HG02884 (cell line): ENCODE data around the gene HEATR5A.
A peak's percentile ranks its signal among the peaks of the same experiment; 100 is the strongest.

Experiments
- ATAC-seq: cut with Tn5 transposase; IDR thresholded peaks from one replicate; pipeline ENCODE4 v1.9.1; 2021; ENCODE audit warnings: mild to moderate bottlenecking, moderate library complexity; ENCODE audit not compliant: unreplicated experiment

HEATR5A gene

DNA sequence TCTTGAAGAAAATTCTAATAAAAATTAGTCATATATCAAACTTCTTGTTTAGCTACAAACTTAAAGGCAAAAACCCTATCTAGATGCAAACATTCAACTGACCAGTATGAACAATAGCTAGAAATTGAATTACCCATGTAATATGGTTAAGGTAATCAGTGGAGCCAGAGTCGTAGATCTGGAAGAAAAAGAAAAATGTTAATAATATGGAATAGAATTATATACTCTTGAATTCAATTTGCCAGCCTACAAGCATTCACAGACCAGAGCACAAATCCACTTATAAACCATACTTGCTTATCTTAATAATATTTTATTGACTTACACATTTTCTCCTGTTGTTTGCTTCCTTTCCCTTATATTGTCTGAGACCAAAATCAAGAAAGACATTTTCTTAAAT lies 7.7 kb upstream of the HEATR5A start:
- no peak for ATAC-seq

GRCh38 chr14:31426663-31427062 lies 6.3 kb upstream of the HEATR5A start:
- no peak for ATAC-seq

DNA sequence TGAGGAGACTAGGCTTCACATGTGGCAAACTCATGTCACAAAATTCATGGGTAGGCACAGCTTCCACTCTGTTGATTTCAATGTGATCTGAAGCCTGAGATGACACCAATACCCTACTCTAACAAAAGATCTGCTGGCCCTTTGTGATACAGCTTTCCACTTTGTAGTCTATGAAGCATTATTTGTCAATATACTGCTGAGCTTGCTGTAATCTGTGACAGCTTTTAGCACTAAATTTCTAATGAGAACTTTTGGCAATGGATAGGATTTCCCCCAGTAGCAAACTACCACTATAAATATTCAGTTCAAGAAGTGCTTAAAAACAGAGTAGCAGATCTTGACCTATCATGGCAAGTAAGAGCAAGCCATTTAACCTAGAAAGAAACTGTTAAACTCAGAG lies 5.6 kb upstream of the HEATR5A start:
- ATAC-seq: no peak

- ATAC-seq: no peak
Measured at GRCh38 chr14:31421200-31421599, 850 bp upstream of the HEATR5A start.

DNA sequence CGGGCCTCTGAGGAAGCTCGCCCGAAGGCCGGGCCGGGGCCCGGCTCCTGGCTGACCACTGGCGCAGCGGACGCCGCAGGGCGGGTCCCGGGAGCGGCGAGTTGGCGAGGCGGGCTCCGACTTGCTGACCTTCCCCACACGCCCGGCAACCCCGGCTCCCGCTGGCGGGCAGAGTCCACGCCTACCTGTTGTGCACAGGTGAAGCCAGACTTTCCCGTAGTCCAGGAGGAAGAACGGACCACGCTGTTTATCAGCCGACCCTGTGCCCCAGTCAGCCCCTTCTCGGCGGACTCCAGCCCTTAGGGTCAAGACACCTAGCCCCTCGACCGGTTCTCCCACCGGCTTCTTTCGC lies 407 bp downstream of the HEATR5A start:
- peak; percentile 22 for ATAC-seq

- ATAC-seq: no peak
Measured at GRCh38 chr14:31419179-31419966, 977 bp downstream of the HEATR5A start.

DNA sequence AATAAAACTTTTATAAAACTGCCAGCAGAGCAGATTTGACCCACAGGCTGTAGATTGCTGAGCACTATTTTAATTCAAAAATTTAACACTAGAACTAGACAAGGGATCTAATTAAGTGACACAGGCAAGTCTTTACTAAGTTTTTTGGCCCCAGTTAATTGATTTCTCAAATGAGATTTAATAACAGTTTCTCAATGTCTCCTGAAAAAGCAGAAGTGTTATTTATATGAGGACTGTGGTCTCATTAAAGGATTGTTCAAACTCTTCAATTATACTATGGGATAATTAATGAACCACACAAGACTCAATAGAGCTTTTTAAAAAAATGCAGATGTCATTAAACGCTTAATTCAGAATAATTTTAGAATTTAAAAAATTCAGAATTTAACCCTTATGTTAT lies 1.9 kb downstream of the HEATR5A start:
- ATAC-seq: no peak

GRCh38 chr14:31414190-31414833 lies 6.0 kb downstream of the HEATR5A start:
- no peak for ATAC-seq

- no peak for ATAC-seq
Measured at GRCh38 chr14:31411218-31411727, 9.1 kb downstream of the HEATR5A start.

- peak; percentile 55 for ATAC-seq
Measured at GRCh38 chr14:31410048-31410650, 10.2 kb downstream of the HEATR5A start.

DNA sequence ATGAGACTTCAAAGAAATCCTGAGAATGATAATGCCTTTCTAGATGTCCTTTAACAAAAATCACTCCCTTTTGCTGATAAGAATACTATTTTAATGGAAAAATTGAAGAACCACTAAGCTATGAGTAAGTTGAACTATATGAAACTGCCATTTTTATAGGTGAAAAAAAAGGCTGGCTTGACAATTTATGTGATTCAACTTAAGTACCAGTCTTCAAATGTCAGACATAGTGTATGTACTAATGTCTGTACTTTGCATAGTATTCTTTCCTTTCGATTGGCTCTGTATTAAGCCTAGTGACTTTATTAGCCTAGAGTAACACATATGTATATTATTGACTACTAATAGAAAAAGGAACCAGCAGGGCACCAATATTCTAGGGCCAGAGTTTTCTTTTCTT lies 11.9 kb downstream of the HEATR5A start:
- no peak for ATAC-seq

GRCh38 chr14:31405599-31406232 lies 14.6 kb downstream of the HEATR5A start:
- ATAC-seq: no peak

GRCh38 chr14:31405106-31405505 lies 15.2 kb downstream of the HEATR5A start:
- ATAC-seq: no peak

GRCh38 chr14:31403707-31404106 lies 16.6 kb downstream of the HEATR5A start:
- ATAC-seq: no peak

- no peak for ATAC-seq
Measured at GRCh38 chr14:31402764-31403439, 17.4 kb downstream of the HEATR5A start.

DNA sequence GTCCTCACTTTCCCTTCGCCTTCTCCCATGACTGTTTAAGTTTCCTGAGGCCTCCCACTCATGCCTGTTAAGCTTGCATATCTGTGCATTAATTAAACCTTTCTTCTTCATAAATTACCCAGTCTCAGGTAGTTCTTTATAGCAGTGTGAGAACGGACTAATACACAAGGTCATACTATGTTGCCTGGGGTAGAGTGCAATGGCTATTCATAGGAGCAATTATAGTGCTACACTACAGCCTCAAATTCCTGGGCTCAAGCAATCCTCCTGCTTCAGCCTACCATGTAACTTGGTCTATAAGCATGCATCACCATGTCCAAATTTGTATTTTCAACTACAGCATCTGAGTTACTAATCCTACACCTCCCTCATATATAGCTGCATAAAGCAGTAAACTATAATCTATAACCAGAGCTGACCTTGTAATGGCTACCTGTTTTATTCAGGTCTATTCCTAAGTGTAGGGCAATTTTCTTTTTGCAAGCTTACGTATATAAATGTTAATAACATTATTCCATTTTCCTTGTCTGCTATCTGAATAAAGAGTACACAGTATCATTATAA lies 18.9 kb downstream of the HEATR5A start:
- ATAC-seq: no peak

DNA sequence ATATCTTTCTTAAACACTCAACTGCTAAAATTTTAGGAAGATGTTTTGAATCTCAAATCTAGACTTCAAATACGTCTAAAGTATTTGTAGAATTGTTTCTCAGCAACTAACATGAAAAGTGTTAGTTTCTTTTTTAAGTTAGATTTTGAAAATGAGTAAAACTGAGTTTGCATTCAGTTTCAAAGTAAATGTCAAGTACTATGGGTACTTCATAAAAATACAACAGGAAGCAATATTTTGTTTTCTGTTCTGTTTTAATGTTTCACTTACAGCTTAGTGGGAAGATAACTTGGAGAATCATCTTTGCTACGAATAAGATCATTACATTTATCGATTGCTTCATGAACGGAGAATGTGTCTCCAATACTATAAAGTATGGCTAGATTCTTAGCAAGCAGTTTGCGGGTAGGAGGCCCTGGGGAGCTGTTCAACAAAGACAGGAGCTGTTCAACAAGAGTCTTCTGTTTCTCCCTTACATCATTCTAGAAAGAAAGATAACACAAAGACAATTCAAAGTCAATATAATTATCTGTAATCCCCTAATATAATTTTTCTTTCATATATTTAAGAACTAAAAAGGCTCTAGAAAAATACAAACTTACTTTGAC lies 20.2 kb downstream of the HEATR5A start:
- no peak for ATAC-seq

DNA sequence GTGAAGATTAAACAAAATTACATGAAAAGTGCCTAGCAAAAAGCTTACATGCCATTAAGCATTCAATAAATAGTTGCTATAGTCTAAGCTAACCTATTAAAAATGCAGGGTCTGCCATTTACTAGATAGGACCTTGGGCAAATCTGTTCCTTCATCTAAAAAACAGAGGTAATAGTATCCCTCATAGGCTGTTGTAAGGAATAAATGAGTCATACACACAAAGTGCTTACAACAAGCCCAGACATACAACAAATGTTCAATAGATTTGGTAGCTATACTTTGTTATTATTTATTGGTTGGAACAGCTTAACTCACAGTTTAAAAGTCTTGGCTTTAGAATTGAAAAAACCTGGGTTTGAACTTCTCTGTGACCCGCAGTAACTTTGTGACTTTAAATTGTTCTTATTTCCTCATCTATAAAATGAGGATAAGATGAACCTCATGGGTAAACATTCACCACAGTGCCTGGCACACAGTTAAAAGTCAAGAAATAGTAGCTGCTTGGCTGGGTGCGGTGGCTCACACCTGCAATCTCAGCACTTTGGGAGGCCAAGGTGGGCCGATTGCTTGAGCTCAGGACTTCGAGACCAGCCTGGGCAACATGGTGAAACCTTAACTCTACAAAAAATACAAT lies 24.7 kb downstream of the HEATR5A start:
- ATAC-seq: no peak

- no peak for ATAC-seq
Measured at GRCh38 chr14:31395119-31395518, 25.2 kb downstream of the HEATR5A start.

DNA sequence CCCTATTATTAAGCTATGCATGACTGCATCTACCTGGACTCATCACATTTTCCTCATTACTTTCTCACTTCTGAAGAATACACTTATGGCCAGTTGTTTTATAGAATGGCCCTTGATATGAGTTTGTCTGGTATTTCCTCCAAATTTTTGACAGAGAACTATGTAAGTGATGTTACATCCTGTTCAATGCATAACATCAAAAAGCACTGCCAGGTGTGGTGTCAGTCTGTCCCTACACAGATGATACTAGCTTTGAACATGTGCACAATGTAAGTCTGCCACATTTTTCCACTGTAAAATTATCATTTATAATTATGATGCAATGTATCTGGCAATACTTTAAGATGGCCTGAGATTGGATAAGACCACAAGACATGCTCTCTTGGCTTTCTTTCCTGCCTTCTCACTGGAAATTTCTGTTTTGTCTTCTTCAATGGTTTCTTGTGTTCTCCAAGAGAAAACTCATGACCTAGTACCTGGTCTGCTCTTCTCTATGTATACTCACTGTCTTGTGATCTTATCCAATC lies 28.3 kb downstream of the HEATR5A start:
- no peak for ATAC-seq
